HG03025 (cell line): ENCODE data around the gene SLC8A1.

Experiments
- ATAC-seq: cut with Tn5 transposase; IDR thresholded peaks from one replicate; pipeline ENCODE4 v1.9.1; 2021; ENCODE audit warnings: mild to moderate bottlenecking, moderate library complexity; ENCODE audit not compliant: unreplicated experiment, low FRiP score

Gene SLC8A1

DNA sequence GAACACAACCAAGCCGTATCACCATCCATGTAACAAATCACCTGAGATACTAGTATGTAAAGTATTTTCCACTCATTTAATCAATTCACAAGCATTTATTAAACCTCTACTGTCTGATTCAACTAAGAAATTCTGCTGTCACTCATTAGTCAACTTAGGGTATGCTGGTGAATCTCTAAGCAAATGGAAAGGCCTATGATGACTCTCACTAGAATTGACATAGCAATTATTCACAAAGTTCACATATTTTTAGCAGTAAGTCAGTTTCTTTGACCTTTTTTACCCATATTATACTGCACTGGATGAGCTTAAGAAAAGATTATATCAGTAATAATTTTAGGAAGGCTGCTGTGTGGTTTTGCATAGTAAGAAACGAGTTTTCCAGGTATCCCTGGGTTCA is 130.1 kb downstream of the SLC8A1 start:
- ATAC-seq = no peak

DNA sequence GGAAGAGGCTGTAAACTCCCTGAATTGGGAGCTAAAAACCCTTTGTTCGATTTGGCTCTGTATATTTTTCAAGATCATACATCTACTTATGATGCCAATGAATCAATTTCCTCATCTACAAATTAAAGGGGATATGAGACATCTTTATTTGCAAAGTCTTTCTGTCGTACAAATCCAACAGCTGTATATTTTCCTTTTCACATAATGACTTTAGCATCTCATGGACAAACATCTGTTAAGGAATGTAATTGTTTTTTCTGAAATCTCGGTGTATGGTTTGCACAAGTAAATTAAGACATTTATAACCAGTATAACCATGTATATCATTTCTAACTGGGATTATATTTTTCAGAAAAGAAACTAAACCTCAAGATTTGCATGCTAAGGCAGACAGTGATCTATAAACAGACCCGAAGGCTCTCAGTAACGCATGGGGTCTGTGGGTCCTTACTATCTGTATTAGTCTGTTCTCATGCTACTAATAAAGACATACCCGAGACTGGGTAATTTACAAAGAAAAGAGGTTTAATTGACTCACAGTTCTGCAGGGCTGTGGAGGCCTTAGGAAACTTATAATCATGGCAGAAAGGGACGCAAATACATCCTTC is 130.8 kb downstream of the SLC8A1 start:
- ATAC-seq = no peak

DNA sequence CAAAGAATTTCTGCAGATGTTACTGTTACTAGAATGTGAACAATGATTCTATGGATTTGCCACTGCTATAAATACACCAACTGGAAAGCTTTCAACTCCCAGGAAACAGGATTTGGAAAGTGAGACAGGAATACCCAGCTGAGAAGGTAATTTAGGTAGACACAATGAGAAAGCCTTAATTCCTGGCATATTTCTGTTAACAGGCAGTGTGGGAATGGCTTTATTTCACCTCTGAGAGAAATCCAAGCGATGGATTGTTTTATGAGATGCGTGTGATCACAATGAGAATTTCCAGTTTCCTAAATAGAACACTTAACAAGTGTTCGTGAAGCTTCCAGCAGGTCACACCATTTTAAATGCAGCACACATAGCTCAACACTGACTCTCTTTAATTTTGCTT is 133.0 kb downstream of the SLC8A1 start:
- no peak for ATAC-seq

DNA sequence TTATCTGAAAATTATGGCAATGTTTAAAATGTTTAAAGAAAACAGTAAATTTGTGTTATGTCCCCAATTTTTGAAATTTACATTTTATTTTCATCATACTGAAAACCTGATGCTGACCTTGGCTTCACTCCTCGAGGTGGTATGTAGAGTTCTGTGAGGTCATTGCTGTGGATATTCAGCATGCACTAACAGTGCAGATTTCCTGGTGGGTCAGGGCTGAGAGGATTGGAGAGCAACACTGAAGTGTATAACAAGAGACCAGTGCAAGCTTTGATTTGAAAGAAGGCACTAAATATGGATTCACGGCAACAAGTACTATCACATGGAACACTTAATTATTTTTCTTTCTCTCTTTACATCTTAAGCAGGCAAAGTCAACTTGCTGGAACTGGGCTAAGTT is 134.1 kb downstream of the SLC8A1 start:
- no peak for ATAC-seq

DNA sequence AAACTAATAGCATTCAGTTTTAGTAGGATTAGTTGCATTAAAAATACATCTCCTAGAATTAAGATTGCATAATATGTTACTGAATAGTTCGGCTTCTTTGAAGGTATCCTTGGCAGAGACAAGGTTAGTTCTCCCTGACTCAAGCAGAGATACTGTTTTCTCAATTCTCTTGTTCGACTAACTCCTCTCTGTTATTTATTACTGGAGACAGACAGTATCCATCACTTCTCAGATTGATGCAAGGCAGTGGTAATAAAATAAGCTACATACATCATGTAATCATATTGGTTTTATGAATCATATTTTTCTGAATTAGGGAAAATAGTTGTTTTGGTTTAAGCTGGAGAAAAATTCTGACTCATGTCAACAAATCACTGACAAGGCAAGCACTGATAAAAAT is 134.8 kb downstream of the SLC8A1 start:
- ATAC-seq = no peak

DNA sequence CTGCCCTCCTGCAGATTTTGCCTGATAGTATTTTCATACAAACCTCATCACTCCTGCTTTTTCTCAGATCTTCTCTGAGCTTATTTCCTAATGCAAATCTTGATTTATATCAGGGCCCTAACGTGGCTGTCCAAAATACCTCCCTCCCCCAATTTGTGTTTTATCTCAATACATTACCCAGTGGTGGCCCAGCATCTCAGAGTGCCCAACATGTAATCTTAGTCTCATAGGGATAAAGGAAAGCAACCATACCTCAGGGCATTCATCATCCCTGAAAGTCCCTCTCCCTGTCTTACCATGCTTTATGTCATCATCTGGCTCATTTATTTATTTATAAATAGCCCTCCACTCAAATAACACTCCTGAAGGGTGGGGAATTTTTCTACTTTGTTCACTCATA is 135.3 kb downstream of the SLC8A1 start:
- no peak for ATAC-seq

DNA sequence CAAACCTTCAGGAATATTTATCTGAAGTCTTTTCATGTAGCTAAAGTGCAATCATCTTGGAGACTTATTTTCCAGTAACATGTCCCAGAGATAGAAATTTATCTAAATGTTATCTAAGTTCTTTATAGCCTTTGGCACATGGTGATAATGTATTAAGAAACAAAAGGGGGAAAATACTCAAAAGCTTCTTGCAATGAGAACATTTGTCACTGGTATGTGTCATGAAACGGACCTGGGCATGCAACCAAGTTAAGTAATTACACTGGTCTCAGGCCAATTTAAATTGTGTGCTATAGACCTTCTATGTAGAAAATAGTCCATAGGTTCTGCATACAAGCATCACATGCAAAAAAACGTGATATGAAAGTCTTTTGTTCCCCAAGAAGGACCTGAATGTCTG is 136.2 kb downstream of the SLC8A1 start:
- ATAC-seq = no peak

DNA sequence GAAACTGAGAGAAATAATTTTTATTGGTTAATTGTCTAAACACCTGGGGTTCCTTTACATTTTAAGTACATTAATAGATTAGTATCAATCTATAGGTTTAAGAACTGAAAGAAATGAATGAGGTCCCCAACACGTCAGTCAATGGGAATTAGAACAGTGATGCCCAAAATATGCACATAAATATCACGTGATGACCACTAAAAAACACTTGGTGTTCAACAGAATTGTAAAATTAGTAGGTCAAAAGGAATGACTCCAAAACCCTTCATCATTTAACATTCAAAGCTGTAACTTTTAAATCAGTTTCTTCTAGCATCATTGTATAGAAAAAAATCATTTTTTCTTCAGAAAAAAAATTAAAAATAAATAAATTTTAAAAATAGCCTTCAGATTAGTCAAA is 140.9 kb downstream of the SLC8A1 start:
- ATAC-seq = no peak

DNA sequence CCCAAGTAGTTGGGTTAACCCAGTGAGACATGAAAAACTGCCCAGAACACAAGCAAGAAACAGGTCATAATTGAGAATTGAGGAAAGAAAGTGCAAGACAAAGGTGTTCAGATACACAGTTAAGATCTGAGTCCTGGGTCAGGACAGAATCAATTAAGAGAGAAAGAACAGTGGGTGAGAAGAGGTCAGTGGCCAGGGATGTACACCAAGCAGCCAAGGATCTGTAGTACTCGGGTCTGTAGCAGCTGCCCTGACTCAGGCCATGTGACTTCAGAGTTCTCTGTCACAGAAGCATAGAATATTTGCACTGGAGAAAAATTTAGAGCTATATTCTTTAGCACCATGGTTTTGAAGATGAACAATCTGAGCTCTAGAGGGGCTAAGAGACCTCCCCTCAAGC is 141.6 kb downstream of the SLC8A1 start:
- no peak for ATAC-seq

DNA sequence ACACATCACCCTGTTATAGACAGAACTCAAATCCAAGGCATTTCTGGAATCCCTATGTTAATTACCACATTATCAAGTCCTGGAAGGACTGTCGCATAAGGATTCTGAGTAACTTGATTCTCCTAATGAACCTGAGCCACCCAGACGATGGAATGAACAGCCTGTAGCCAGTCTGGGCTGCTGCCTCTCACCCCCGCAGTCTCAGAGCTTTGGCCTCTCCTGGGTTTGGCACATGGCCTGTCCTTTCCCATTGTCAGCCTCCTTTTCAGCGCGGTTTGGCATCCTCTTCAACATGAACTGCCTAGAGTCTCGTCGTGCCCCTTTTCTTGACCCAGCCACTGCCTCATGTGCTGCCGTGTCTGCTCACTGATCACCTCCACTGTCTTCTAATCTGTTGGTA is 147.6 kb downstream of the SLC8A1 start:
- ATAC-seq = no peak

DNA sequence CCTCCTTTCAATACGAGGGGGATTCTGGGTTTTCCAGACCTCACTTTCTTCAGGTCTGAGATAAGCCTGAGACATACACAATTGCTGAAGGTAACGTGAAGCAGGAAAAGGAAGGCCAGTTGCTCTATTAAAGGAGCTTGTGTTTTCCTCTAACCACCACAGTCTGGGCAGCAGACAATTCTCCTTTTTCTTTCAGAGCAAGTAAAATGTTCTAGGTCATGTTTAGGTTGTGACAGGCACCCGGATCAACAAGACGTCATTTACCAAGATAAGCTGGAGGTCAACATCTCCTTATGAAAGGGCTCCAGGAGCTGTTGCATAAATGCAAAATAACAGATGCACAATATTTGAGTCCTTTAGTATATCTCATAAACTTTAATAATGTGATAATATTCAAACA is 148.1 kb downstream of the SLC8A1 start:
- ATAC-seq = no peak

DNA sequence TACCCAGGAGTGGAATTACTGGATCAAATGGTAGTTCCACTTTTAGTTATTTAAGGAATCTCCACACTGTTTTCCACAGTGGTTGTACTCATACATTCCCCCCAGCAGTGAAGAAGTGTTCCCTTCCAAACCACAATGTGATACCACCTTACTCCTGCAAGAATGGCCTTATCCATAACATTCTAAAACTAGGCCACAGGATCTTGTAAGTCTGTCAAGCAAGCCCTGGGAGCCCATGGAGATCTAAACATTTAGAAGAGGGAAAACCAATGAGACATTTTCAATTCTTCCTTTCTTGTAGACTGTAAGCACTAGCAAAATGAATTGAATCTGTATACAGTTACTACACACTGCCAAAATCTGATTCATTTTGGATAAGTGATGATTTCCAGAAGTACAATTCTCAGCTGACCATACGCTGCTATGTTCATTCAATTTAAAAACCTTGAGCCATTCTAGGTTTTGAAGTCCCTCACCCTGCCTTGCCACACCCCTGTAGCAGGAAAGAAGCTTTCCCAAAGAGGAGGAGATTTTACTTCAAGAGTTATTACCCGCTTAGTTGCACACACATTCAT is 149.1 kb downstream of the SLC8A1 start:
- no peak for ATAC-seq

DNA sequence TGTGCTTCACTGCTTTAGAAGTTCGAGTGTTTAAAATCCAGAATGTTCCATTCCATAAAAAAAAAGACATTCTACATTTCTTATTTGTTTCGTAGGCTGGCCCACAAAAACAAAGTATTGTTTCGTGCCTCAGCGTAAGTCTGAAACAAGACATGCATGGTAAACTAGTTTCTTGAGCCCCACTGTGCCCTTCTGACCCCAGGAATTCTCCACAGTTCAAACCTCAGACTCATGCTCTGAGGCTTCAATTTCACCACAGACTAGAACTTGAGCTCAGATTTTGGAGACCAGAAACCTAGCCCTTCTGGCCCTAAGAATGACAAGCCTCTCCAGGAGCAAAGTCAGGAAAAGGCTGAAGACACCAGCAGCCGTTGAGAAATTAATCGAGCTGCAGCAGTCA is 151.5 kb downstream of the SLC8A1 start:
- no peak for ATAC-seq

DNA sequence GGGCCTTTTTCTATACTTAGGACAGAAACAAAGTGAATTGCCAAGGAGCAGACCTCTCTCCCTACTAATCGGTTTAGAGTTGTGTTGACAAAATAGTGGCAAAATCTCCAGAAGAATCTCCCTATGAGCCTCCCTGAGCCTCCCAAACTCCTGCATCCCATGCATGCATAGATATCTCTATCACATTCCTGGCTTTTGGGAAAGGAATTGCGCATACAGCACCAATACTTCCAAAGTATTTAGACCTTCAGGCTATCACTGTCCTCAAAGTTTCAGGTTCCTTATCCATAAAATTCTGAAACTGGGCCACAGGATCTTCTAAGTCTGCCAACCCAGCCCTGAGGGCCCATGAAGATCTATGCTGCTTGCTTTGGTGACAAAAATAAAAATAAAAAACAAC is 152.1 kb downstream of the SLC8A1 start:
- no peak for ATAC-seq

DNA sequence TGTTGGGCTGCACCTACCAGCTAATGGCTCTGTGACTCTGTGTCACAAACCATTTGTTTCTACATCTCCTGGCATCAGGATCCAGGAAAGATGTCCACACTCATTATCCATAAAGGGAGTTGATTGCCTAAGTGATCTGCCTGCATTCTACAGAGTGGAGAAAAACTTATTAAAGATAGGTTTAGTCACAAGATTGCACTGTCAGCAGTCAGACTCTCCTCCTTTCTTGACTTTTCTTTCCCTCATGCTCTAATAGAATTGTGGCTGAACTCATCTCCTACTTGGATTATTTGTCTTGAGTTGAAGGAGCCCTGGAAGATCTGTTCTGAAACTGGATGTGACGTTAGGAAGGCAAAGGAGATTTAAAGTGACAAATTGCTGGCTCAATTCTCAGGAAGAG is 152.7 kb downstream of the SLC8A1 start:
- ATAC-seq = no peak

DNA sequence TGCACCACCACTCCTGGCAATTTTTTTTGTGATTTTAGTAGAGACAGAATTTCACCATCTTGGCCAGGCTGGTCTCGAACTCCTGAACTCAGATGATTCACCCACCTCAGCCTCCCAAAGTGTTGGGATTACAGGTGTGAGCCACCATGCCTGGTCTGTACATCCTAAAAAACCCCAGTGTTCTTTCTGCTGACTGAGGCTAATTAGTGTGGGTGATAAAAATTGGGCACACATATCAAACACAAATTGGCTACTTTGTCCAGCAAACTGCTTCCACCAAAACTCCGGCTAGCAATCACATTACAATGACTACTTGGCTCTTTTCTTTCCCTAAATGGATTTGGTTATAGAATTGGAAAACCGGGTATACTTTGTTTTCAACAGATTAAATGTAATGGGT is 153.9 kb downstream of the SLC8A1 start:
- no peak for ATAC-seq

DNA sequence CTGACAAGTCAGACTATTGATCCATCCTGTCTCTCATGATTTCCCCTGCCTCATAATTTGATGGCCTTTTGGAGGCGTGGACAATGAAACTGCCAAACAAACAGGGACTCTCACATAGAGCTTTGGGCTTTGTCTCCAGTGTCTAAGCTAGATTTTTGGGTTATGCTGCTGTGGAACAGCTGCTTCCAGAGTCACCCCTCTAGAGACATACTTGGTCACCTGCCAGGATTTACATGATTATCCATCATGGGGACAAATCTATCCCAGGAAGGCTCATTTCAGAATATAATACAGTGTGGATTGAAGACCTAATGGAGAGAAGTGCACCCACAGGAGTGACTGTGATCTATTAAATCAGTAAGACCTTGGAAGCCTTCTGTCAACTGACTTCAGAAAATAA is 159.6 kb downstream of the SLC8A1 start:
- no peak for ATAC-seq

DNA sequence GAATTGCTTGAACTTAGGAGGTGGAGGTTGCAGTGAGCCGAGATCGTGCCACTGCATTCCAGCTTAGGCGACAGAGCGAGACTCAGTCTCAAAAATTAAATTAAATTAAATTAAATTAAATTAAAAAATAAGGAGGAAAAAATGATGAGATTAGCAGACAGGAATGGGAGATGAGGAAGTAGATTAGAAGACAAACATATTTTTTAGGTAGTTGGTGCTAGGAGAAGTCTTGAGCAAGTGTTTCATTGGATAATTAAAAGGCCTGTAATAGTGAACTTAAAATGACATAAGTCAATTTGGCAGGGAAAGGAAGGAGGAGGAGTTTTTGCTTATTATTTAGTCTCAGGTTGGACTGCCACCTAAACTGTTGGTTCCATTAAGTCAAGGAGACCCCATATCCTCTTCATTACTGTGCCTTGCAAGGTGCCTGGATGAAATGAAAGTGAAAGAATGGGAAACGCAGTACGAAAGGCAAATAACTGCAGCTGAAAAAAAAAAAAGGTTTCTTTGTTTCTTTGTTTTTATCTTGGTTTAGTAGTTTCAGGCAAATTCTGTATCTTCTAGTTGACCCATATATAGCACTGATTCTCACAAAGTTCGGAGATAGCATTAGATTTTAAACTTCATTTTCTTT is 162.0 kb downstream of the SLC8A1 start:
- no peak for ATAC-seq

DNA sequence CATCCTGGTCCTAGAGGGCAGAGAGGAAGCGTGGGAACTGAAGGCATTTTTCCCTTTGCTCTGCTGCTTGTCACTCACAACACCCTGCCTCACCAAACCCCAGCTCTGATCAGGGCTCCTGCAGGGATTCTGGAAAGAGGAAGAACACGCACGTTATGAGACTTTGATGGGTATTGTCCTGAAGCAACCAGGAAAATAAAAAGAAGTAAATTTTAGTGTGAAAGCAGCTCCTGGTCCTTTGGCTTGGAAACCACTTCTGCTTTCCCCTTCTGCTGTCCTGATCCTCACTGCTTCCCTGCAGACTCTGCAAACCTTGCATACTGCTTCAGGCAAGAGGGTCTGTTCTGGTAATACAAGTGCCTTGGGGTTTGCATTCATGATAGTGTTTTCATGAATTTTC is 164.1 kb downstream of the SLC8A1 start:
- ATAC-seq = no peak

DNA sequence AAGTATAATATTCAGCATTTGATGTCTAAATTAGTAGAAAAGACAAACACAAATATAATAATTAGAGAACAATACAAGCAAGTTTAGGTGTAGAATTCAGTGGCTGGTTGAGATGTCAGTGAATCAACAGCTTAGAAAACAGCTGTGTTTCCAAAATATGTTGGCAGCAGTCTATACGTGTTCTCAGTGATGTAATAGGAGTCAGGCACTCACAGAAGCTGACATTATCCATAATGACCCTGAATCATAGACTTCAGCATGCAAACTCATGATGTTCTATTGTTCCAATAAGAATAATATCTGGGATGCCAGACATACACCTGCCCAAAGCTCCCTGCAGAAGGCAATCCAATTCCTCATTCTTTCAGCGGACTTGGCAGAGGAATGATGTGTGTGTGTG is 164.7 kb downstream of the SLC8A1 start:
- ATAC-seq = no peak

DNA sequence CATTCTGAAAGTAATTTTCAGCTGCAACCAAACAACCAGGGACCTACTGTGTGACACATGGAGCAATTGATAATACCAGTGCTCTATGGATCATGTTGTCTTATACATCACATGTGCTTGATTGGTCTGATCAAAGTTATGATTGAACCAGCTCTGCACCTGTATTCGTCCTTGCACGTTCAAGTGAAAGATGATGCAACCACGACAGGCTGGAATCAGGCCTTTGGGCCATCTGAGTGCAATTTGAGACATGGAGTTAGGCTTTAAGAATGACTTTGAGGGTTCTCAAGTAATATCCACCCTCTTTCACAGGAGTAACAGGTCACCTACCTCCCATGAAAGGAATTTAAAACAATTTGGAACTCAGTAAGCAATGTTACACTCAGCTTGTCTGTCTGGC is 165.2 kb downstream of the SLC8A1 start:
- ATAC-seq = no peak

DNA sequence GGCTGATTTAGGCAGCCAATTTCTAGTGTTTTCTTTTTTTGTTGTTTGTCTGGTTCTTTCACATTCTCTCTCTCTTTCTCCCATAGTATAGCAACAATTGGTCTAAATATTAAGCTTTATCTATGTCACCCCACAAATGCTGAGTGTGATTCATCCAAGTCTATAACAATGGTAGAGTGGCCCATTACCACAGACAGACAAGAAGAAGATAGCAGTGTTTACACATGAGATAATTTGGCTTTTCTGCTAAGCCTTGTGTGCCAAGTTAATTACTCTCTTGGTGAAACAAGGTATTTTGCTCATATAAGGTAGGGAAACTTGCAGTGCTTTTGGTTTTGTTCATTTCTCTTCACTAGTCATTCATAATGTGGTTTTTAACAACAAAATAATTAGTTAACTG is 166.5 kb downstream of the SLC8A1 start:
- no peak for ATAC-seq
